CD14-positive monocyte (primary cell): ENCODE data around the gene SPANXN4. TPM values are rescaled to one million over a fixed set of nuclear protein-coding genes. Genes with fewer than 3 reads are reported as not detected.

ENCODE experiments used
- DNase-seq, 3 donors: peaks; one replicate each; pipeline ENCODE4 v3.0.0-alpha.2; 2011 to 2022
- H2AFZ ChIP-seq: 2 replicates; pipeline ENCODE4 v1.6.0; 2012; ENCODE audit warnings: mild to moderate bottlenecking, low read depth, low read length, inconsistent platforms; ENCODE audit not compliant: insufficient read depth, poor library complexity, severe bottlenecking
- H3K27ac ChIP-seq, 2 donors: 1 replicate in 1 of 2; 2 replicates in 1 of 2; pipeline ENCODE4 v1.5.1; 2012 to 2013; ENCODE audit warnings: low read length in 2 of 2, control low read depth in 1 of 2, inconsistent platforms in 1 of 2, low read depth in 1 of 2, mild to moderate bottlenecking in 1 of 2
- H3K27me3 ChIP-seq, 2 donors: one replicate each; pipeline versions ENCODE4 v1.6.0 to v1.6.1; 2011 to 2013; ENCODE audit warnings: low read length in 2 of 2; ENCODE audit not compliant: control insufficient read depth in 2 of 2, insufficient read depth in 2 of 2
- H3K36me3 ChIP-seq, 2 donors: replicated peaks in 1 of 2; 1 replicate in 1 of 2; 2 replicates in 1 of 2; pipeline versions ENCODE4 v1.5.1 to v1.6.1; 2012 to 2013; ENCODE audit warnings: low read length in 2 of 2, control low read depth in 1 of 2, inconsistent platforms in 1 of 2, mild to moderate bottlenecking in 1 of 2; ENCODE audit not compliant: insufficient read depth in 2 of 2, control insufficient read depth in 1 of 2
- H3K4me1 ChIP-seq, 2 donors: 1 replicate in 1 of 2; 2 replicates in 1 of 2; pipeline versions ENCODE4 v1.5.1 to v1.6.1; 2012 to 2013; ENCODE audit warnings: low read length in 2 of 2, control low read depth in 1 of 2, inconsistent platforms in 1 of 2, mild to moderate bottlenecking in 1 of 2, moderate library complexity in 1 of 2; ENCODE audit not compliant: insufficient read depth in 2 of 2, control insufficient read depth in 1 of 2
- H3K4me2 ChIP-seq: replicated peaks from 2 replicates; pipeline ENCODE3; 2012; ENCODE audit warnings: low read length, moderate library complexity, mild to moderate bottlenecking; ENCODE audit not compliant: poor library complexity, severe bottlenecking; ENCODE audit errors: extremely low read depth
- H3K4me3 ChIP-seq, 3 experiments: fragments of 200-600 bp in 1 of 3; sonication (generic) in 1 of 3; replicated peaks in 1 of 3; 1 replicate in 2 of 3; 2 replicates in 1 of 3; pipeline ENCODE4 v1.5.1; 2011 to 2013; ENCODE audit warnings: low read length in 3 of 3, mild to moderate bottlenecking in 3 of 3, control low read depth in 2 of 3, low read depth in 2 of 3, inconsistent platforms in 1 of 3, moderate library complexity in 1 of 3
- H3K79me2 ChIP-seq: 2 replicates; pipeline ENCODE4 v1.6.0; 2012; ENCODE audit warnings: mild to moderate bottlenecking, control low read depth, inconsistent platforms, low read length, moderate library complexity; ENCODE audit not compliant: insufficient read depth
- H3K9ac ChIP-seq: 2 replicates; pipeline ENCODE4 v1.6.0; 2017; ENCODE audit warnings: low read length, mild to moderate bottlenecking; ENCODE audit not compliant: insufficient read depth, poor library complexity, severe bottlenecking
- H3K9me3 ChIP-seq, 2 donors: replicated peaks in 1 of 2; 1 replicate in 1 of 2; 2 replicates in 1 of 2; pipeline versions ENCODE4 v1.5.1 to v1.6.1; 2012 to 2013; ENCODE audit warnings: low read length in 2 of 2, control low read depth in 1 of 2; ENCODE audit not compliant: control insufficient read depth in 1 of 2, insufficient read depth in 1 of 2
- H4K20me1 ChIP-seq: 2 replicates; pipeline ENCODE4 v1.6.0; 2012; ENCODE audit warnings: mild to moderate bottlenecking, low read length, control low read depth, moderate library complexity; ENCODE audit not compliant: insufficient read depth
- H3K27ac Mint-ChIP-seq, 7 donors: one replicate each; pipeline ENCODE4 v1.8.0; 2020; ENCODE audit warnings: mild to moderate bottlenecking in 7 of 7, mixed read lengths in 7 of 7, moderate library complexity in 6 of 7, inconsistent platforms in 2 of 7
- H3K27me3 Mint-ChIP-seq, 3 donors: one replicate each; pipeline ENCODE4 v1.8.0; 2021 to 2022; ENCODE audit warnings: low read depth in 3 of 3, mild to moderate bottlenecking in 3 of 3, mixed read lengths in 3 of 3, moderate library complexity in 3 of 3, inconsistent platforms in 1 of 3
- H3K36me3 Mint-ChIP-seq, 2 donors: one replicate each; pipeline ENCODE4 v1.8.0; 2020; ENCODE audit warnings: mixed read lengths in 2 of 2, inconsistent platforms in 1 of 2, mild to moderate bottlenecking in 1 of 2
- H3K4me1 Mint-ChIP-seq: one replicate; pipeline ENCODE4 v1.8.0; 2020; ENCODE audit warnings: mild to moderate bottlenecking, mixed read lengths
- H3K4me3 Mint-ChIP-seq, 2 donors: one replicate each; pipeline ENCODE4 v1.8.0; 2020; ENCODE audit warnings: mild to moderate bottlenecking in 2 of 2, mixed read lengths in 2 of 2, moderate library complexity in 1 of 2
- H3K9me3 Mint-ChIP-seq, 7 donors: one replicate each; pipeline ENCODE4 v1.8.0; 2020 to 2022; ENCODE audit warnings: mixed read lengths in 7 of 7, mild to moderate bottlenecking in 6 of 7, moderate library complexity in 6 of 7, inconsistent platforms in 2 of 7
- CTCF ChIP-seq: fragments of 200-600 bp; IDR thresholded peaks from one replicate; pipeline ENCODE4 v1.8.0; 2022; ENCODE audit warnings: antibody characterized with exemption, mild to moderate bottlenecking
- WGBS: methylation state at CpG from one replicate; pipeline ENCODE4 v1.1.5; 2013; ENCODE audit warnings: missing lambda C conversion rate; ENCODE audit not compliant: insufficient coverage; 5-methylcytosine and 5-hydroxymethylcytosine counted together
- intact Hi-C, 2 donors: fragments of 100-400 bp; cut with micrococcal nuclease; formaldehyde crosslinking; loops; one replicate each; pipeline versions ENCODE4 v1.15.0 to v1.15.1; 2023
- polyA plus RNA-seq, 3 donors: library from polyadenylated mRNA; depleted of rRNA in 1 of 3; unstranded in 2 of 3; stranded (reverse) in 1 of 3; fragments of 300-500 nt in 2 of 3; fragments of >200 nt in 1 of 3; fragmentation: Illumina TruSeq in 2 of 3; gene quantifications; 1 replicate in 2 of 3; 2 replicates in 1 of 3; pipeline ENCODE4 v1.2.3, GENCODE V29; 2012 to 2021

SPANXN4 gene
- polyA plus RNA-seq, 3 donors, result not detected

- H3K4me1 ChIP-seq, result no peaks in the 10 kb centered on the region
- Mint-ChIP-seq H3K36me3 (no peaks in the 10 kb centered on the region), H3K4me1 (no peaks in the 10 kb centered on the region), H3K9me3 (peaks cover 0 to 5% (median 1%) of the 10 kb centered on the region in 7 donors), H3K4me3 (no peak overlapping the region), H3K27me3 (no peaks in the 10 kb centered on the region), H3K27ac (no peak overlapping the region)
- H3K36me3 ChIP-seq, result no peaks in the 10 kb centered on the region
- no peaks in the 10 kb centered on the region for H4K20me1 ChIP-seq
- no peak for TF ChIP-seq CTCF
- no peak for DNase-seq
- H3K27me3 ChIP-seq, result no peaks in the 10 kb centered on the region
- no peaks in the 10 kb centered on the region for H3K79me2 ChIP-seq
- no peak overlapping the region for H3K4me3 ChIP-seq
- no peak overlapping the region for H2AFZ ChIP-seq
- intact Hi-C loops, result no loop called here
- WGBS, result no CpG with 5 or more reads among the region's 2 CpGs
- peaks cover 0 to 5% of the 10 kb centered on the region in 2 donors for H3K9me3 ChIP-seq
- no peak overlapping the region for H3K4me2 ChIP-seq
- no peak overlapping the region for H3K27ac ChIP-seq
- no peak overlapping the region for H3K9ac ChIP-seq
These were observed 21.8 kb downstream of the SPANXN4 start for GRCh38 chrX:143047511-143047910.

- no peaks in the 10 kb centered on the region for H3K36me3 Mint-ChIP-seq
- no peak for TF ChIP-seq CTCF
- Histone ChIP-seq H3K4me2 (no peak overlapping the region), H3K9ac (no peak overlapping the region), H4K20me1 (no peaks in the 10 kb centered on the region), H3K79me2 (no peaks in the 10 kb centered on the region), H3K27ac (no peak overlapping the region), H3K9me3 (peaks cover 1 to 3% of the 10 kb centered on the region in 2 donors), H2AFZ (no peak overlapping the region), H3K4me1 (no peaks in the 10 kb centered on the region), H3K4me3 (no peak overlapping the region), H3K27me3 (no peaks in the 10 kb centered on the region), H3K36me3 (no peaks in the 10 kb centered on the region)
- DNase-seq, result no peak
- intact Hi-C loops, result no loop called here
- H3K4me1 Mint-ChIP-seq, result no peaks in the 10 kb centered on the region
- H3K27me3 Mint-ChIP-seq, result peaks cover 0 to 2% (median 0%) of the 10 kb centered on the region in 3 donors
- no peak overlapping the region for H3K27ac Mint-ChIP-seq
- peaks cover 0 to 3% (median 0%) of the 10 kb centered on the region in 7 donors for H3K9me3 Mint-ChIP-seq
- no peak overlapping the region for H3K4me3 Mint-ChIP-seq
- WGBS, result no CpG with 5 or more reads among the region's 4 CpGs
These were observed 32.4 kb downstream of the SPANXN4 start for GRCh38 chrX:143058120-143058519.
